ENCODE measurements around the gene TRAPPC3.

GRCh38 chr1:36093226-36093625, 56.1 kb downstream of the TRAPPC3 start:
- TF ChIP-seq POLR2A (IDR thresholded peaks at IDR 0.05): no peak
- TF ChIP-seq CTCF (IDR thresholded peaks at IDR 0.05): no peak
